GM21717 (cell line): Measurements from ENCODE around the gene CEP120.

Experiments used
- ATAC-seq: cut with Tn5 transposase; IDR thresholded peaks from one replicate; pipeline ENCODE4 v1.9.1; 2021; ENCODE audit warnings: mild to moderate bottlenecking, moderate library complexity; ENCODE audit not compliant: unreplicated experiment

The CEP120 gene

DNA sequence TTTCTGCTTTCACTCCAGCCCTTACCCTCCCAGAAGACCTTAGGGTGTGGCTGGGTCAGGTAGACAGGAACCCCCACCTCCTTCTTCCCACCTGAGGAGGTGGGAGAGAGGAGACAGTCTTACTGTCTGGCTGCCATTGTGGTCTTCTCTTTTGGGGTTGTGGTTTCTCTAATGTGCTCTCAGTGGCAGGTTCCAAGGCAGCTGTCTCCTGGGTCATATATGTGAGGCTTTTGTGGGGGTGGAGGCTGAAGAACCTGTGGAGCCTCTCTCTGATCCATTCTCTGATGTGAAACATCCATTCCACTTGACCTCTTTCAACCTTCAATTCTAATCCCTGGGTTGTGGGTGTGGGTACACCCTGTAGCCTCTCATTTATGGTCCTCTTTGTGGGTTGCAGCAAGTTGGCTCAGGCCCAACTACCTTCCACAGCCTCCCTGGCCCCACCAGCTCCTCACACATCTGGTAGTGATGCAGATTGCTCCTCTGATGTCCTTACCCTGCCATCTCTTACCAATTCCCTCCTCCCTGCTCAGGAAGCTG is 118.4 kb downstream of the CEP120 start:
- no peak for ATAC-seq

DNA sequence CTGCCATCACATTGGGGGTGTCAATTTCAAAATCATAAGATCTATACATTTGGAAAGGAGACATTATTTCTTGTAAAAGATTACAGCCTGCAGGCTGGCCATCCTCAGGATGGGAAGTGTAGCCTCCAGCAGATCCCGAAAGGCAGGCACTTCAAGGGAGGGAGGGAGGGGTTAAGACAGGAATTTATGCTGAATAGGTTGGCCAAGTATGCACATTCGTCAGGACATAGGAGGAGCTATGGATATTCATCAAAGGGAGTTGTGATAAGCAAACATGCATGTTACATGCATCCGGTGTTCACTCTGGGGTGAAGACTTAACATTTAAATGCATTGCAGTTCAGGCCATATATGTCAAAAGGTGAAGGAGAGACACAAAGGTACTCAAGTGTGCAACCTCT is 119.4 kb downstream of the CEP120 start:
- no peak for ATAC-seq

DNA sequence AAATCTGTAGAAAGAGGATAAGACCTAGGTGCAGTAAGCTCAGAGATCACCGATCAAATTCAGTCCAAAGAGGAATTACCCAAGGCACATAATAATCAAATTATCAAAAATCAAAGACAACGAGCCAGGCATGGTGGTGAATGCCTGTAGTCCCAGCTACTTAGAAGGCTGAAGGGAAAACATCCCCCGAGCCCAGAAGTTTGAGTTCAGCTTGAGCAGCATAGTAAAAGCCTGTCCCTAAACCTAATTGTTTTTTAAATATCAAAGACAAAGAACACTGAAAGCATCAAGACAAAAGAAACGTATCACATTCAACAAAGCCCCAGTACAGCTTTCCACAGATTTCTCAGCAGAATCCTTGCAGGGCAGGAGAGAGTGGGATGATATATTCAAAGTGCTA is 122.9 kb downstream of the CEP120 start:
- no peak for ATAC-seq

DNA sequence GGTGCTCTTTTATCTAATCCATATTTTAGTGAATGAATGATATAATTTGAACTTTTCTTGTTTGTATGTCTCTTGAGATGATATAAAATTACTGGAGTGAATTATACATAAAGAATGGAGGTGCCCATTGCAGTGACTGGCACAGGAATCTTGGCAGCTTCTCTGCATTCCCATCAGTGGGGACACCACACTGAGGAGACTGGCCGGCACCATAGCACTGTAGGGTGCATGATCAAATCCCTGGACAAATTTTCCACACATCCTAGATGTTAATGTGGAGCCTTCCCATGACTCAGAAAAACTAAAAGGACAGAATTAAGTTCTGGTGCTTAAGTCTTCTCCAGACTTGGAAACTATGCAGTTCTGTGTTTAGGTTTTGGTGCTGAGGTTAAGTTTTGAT is 124.1 kb downstream of the CEP120 start:
- ATAC-seq = no peak

DNA sequence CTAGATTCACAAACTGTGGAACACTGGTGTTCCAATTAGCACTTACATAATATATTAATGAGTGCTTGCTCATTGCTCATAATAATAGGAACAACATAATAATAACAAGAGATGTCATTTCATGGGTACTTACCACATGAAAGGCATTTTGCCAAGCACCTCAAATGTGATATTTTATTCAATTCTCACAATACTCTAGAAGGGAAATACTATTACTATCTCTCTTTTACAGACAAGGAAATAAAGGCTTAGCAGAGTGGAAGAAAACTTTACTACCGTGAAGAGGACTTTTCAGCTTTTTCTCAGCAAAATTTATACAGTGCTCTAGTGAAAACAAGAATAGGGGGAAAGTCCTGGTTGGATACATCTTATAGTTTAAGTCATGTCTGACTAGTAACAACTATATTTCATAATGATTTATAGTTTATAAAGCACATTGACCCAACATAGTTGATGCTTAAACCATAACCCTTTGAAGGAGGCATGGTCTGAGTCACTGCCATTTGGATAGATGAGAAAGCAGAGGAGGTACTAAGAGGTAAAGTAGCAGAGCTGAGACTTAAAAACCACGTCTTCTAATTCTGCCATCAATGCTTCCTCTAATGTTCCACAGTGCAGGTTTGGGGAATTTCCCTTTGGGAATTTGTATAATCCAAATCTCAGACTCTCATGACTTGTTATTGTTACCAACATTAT is 124.7 kb downstream of the CEP120 start:
- ATAC-seq = no peak

DNA sequence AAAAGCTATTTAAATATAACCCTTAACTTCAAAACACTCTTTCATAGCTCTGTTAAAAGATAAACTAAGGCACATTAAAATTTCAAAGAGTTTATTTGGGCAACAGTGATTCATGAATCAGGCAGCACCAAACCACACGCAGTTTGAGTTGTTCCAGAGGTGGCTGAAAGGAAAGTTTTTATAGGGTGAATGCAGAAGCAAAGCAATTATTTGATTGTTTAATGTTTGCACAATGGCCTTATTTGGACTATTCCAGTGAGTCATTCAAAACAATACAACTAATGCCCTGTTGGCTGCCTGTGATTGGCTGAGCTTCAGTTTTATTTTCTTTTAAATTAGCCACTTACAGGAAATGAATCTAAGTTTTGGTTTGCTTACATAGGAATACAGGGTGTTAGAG is 125.3 kb downstream of the CEP120 start:
- ATAC-seq = no peak

DNA sequence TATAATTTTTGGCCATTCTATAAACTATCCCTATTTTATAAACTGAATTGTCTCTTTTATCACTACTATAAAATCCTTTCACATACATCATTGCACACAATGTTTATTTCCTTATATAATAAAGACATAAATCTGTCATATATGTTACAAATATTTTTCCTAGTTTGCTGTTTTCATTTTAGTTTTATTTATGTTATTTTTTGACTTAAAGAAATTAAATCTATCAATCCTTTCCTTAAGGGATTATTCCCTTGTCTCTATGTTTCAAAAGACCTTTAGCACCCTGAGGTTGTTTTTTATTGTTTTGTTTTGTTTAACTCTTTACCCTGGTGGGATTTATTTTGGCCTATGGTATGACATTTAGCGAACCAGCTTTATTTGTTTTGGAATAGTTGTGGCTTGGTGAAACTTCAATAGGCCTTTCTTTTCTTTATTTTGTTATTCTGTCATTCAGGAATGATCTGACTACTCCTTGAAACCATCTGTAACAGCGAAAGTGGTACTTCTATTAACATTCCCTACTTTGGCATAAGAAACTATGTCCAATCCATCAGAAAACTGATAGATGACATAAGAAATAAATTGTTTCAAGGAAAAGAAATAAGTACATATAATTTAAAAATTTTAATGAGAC is 125.9 kb downstream of the CEP120 start:
- ATAC-seq = no peak
